HEK293 (cell line): ENCODE measurements around the gene MRPL34.

Source experiments
- BCL11A ChIP-seq: fragments of 450-650 bp; formaldehyde crosslinking; IDR thresholded peaks from 2 replicates; pipeline ENCODE4 v1.5.1; 2016; ENCODE audit warnings: low read depth, missing biosample characterization, missing genetic modification characterization
- GLIS1 ChIP-seq: fragments of 450-650 bp; formaldehyde crosslinking; IDR thresholded peaks from 2 replicates; pipeline ENCODE4 v1.5.1; 2016; ENCODE audit warnings: missing biosample characterization, missing genetic modification characterization
- HOXC10 ChIP-seq: sonication (generic); formaldehyde crosslinking; IDR thresholded peaks from 2 replicates; pipeline ENCODE4 v1.8.1; 2023; ENCODE audit warnings: mild to moderate bottlenecking, missing genetic modification reagents
- KLF7 ChIP-seq: fragments of 450-650 bp; formaldehyde crosslinking; IDR thresholded peaks from 2 replicates; pipeline ENCODE4 v1.5.1; 2016; ENCODE audit warnings: missing biosample characterization, missing genetic modification characterization, borderline replicate concordance
- SCRT1 ChIP-seq: fragments of 450-650 bp; formaldehyde crosslinking; IDR thresholded peaks from 2 replicates; pipeline ENCODE4 v1.5.1; 2016; ENCODE audit warnings: missing biosample characterization, missing genetic modification characterization, borderline replicate concordance
- WT1 ChIP-seq: fragments of 450-650 bp; formaldehyde crosslinking; IDR thresholded peaks from 2 replicates; pipeline ENCODE4 v1.5.1; 2016; ENCODE audit warnings: missing biosample characterization, missing genetic modification characterization
- ZBTB1 ChIP-seq: fragments of 450-650 bp; formaldehyde crosslinking; IDR thresholded peaks from 2 replicates; pipeline ENCODE4 v1.5.1; 2016; ENCODE audit warnings: missing biosample characterization, missing genetic modification characterization
- ZBTB8A ChIP-seq: fragments of 450-650 bp; formaldehyde crosslinking; IDR thresholded peaks from 2 replicates; pipeline ENCODE4 v1.5.1; 2016; ENCODE audit warnings: missing biosample characterization, missing genetic modification characterization
- ZNF174 ChIP-seq: fragments of 450-650 bp; formaldehyde crosslinking; IDR thresholded peaks from 2 replicates; pipeline ENCODE4 v1.5.0; 2017; ENCODE audit warnings: missing biosample characterization, mild to moderate bottlenecking, missing genetic modification characterization
- ZNF214 ChIP-seq: fragments of 450-650 bp; formaldehyde crosslinking; IDR thresholded peaks from 2 replicates; pipeline ENCODE4 v1.5.1; 2017; ENCODE audit warnings: missing biosample characterization, mild to moderate bottlenecking, missing genetic modification characterization, borderline replicate concordance
- ZNF324 ChIP-seq: fragments of 450-650 bp; formaldehyde crosslinking; IDR thresholded peaks from 2 replicates; pipeline ENCODE4 v1.5.1; 2016; ENCODE audit warnings: missing biosample characterization, missing genetic modification characterization
- ZNF341 ChIP-seq: fragments of 450-650 bp; formaldehyde crosslinking; IDR thresholded peaks from 2 replicates; pipeline ENCODE4; 2016; ENCODE audit warnings: low read depth, missing biosample characterization, missing genetic modification characterization
- ZNF394 ChIP-seq: fragments of 450-650 bp; formaldehyde crosslinking; IDR thresholded peaks from 2 replicates; pipeline ENCODE4 v1.5.1; 2016; ENCODE audit warnings: missing biosample characterization, missing genetic modification characterization, mild to moderate bottlenecking, moderate library complexity, borderline replicate concordance
- ZNF404 ChIP-seq: fragments of 450-650 bp; formaldehyde crosslinking; IDR thresholded peaks from 2 replicates; pipeline ENCODE4 v1.5.1; 2017; ENCODE audit warnings: missing biosample characterization, missing genetic modification characterization
- ZNF433 ChIP-seq: fragments of 450-650 bp; formaldehyde crosslinking; IDR thresholded peaks from 2 replicates; pipeline ENCODE4 v1.5.1; 2016; ENCODE audit warnings: missing biosample characterization, missing genetic modification characterization, low read depth
- ZNF521 ChIP-seq: fragments of 450-650 bp; formaldehyde crosslinking; IDR thresholded peaks from 2 replicates; pipeline ENCODE4 v1.5.1; 2017; ENCODE audit warnings: missing biosample characterization, mild to moderate bottlenecking, missing genetic modification characterization
- ZNF549 ChIP-seq: fragments of 450-650 bp; IDR thresholded peaks from 2 replicates; pipeline ENCODE4 v1.5.1; 2018; ENCODE audit warnings: missing biosample characterization, missing genetic modification characterization, mild to moderate bottlenecking, inconsistent platforms, moderate library complexity
- ZNF585B ChIP-seq: fragments of 450-650 bp; formaldehyde crosslinking; IDR thresholded peaks from 2 replicates; pipeline ENCODE4 v1.5.1; 2016; ENCODE audit warnings: missing biosample characterization, missing genetic modification characterization
- ZNF707 ChIP-seq: fragments of 450-650 bp; formaldehyde crosslinking; IDR thresholded peaks from 2 replicates; pipeline ENCODE4 v1.5.1; 2016; ENCODE audit warnings: missing biosample characterization, missing genetic modification characterization
- ZNF76 ChIP-seq: fragments of 450-650 bp; formaldehyde crosslinking; IDR thresholded peaks from 2 replicates; pipeline ENCODE4; 2016; ENCODE audit warnings: low read depth, missing biosample characterization, missing genetic modification characterization, borderline replicate concordance
- ZNF777 ChIP-seq: fragments of 450-650 bp; formaldehyde crosslinking; IDR thresholded peaks from 2 replicates; pipeline ENCODE4 v1.5.1; 2017; ENCODE audit warnings: missing biosample characterization, missing genetic modification characterization, borderline replicate concordance
- ZSCAN16 ChIP-seq: fragments of 450-650 bp; formaldehyde crosslinking; IDR thresholded peaks from 2 replicates; pipeline ENCODE4 v1.5.1; 2016; ENCODE audit warnings: missing biosample characterization, missing genetic modification characterization
- ZSCAN30 ChIP-seq: fragments of 450-650 bp; IDR thresholded peaks from 2 replicates; pipeline ENCODE4 v1.5.1; 2018; ENCODE audit warnings: missing biosample characterization, mild to moderate bottlenecking, missing genetic modification characterization, moderate library complexity
- TF ChIP-seq, protein P1 (sequence below): fragments of 450-650 bp; formaldehyde crosslinking; IDR thresholded peaks from 2 replicates; pipeline ENCODE4 v1.5.1; 2016; ENCODE audit warnings: missing biosample characterization, missing genetic modification characterization
- TF ChIP-seq, protein P2 (sequence below): fragments of 450-650 bp; formaldehyde crosslinking; IDR thresholded peaks from 2 replicates; pipeline ENCODE4 v1.5.1; 2016; ENCODE audit warnings: missing biosample characterization, missing genetic modification characterization
- TF ChIP-seq, protein P3 (sequence below): fragments of 450-650 bp; formaldehyde crosslinking; IDR thresholded peaks from 2 replicates; pipeline ENCODE4 v1.5.1; 2016; ENCODE audit warnings: missing biosample characterization, missing genetic modification characterization
- TF ChIP-seq, protein P4 (sequence below): fragments of 450-650 bp; formaldehyde crosslinking; IDR thresholded peaks from 2 replicates; pipeline ENCODE4 v1.5.1; 2016; ENCODE audit warnings: missing biosample characterization, missing genetic modification characterization
- TF ChIP-seq, protein P5 (sequence below): fragments of 450-650 bp; formaldehyde crosslinking; IDR thresholded peaks from 2 replicates; pipeline ENCODE4 v1.5.1; 2016; ENCODE audit warnings: missing biosample characterization, missing genetic modification characterization
- TF ChIP-seq, protein P6 (sequence below): fragments of 450-650 bp; formaldehyde crosslinking; IDR thresholded peaks from 2 replicates; pipeline ENCODE4 v1.5.1; 2016; ENCODE audit warnings: missing biosample characterization, missing genetic modification characterization, borderline replicate concordance

Gene MRPL34

DNA sequence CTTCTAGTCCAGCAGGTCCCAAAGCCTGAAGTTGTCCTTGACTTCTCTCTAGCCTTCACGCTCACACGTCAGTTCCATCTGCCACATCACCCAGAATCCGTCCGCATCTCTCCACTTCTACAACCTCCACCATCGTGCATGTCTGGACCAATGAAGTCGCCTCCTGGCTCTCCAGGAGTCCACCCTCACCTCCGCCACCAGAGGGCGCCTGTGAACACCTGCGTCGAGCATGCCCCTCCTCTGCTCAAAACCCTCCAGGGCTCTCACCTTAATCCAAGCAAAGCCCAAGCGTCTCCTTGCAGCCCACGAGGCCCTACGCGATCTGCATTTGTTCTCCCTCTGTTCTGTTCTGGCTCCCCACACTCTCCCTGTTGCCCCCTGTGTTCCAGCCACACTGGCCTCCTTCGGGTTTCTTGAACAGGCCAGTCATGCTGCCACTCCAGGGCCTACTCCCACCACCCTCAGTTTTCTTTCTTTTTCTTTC, 44.8 kb upstream of the MRPL34 start (continued):
- TF ChIP-seq ZNF214 (tag by site-specific recombination) (no peak), ZBTB8A (tag by site-specific recombination) (peak; percentile 72), ZNF76 (tag by site-specific recombination) (no peak), ZNF394 (0 out of 2 replicates have a peak, but pooled peaks have one; percentile 29), ZNF521 (no peak), ZNF174 (tag by site-specific recombination) (no peak), ZNF777 (no peak), HOXC10 (CRISPR knock-in tag) (no peak), ZNF433 (tag by site-specific recombination) (no peak), ZSCAN16 (tag by site-specific recombination) (no peak), GLIS1 (tag by site-specific recombination) (peak; percentile 68), ZNF341 (tag by site-specific recombination) (no peak), BCL11A (tag by site-specific recombination) (no peak), ZNF324 (no peak), SCRT1 (tag by site-specific recombination) (no peak), WT1 (tag by site-specific recombination) (no peak), ZNF404 (tag by site-specific recombination) (no peak), ZSCAN30 (tag by site-specific recombination) (no peak), ZNF585B (tag by site-specific recombination) (no peak), KLF7 (no peak), ZNF707 (tag by site-specific recombination) (no peak), ZNF549 (tag by site-specific recombination) (no peak), ZBTB1 (tag by site-specific recombination) (no peak)
- TF ChIP-seq, protein P1, sequence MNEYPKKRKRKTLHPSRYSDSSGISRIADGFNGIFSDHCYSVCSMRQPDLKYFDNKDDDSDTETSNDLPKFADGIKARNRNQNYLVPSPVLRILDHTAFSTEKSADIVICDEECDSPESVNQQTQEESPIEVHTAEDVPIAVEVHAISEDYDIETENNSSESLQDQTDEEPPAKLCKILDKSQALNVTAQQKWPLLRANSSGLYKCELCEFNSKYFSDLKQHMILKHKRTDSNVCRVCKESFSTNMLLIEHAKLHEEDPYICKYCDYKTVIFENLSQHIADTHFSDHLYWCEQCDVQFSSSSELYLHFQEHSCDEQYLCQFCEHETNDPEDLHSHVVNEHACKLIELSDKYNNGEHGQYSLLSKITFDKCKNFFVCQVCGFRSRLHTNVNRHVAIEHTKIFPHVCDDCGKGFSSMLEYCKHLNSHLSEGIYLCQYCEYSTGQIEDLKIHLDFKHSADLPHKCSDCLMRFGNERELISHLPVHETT (tag by site-specific recombination): peak; percentile 45; the same call in 1 of the 2 replicates
- TF ChIP-seq, protein P2, sequence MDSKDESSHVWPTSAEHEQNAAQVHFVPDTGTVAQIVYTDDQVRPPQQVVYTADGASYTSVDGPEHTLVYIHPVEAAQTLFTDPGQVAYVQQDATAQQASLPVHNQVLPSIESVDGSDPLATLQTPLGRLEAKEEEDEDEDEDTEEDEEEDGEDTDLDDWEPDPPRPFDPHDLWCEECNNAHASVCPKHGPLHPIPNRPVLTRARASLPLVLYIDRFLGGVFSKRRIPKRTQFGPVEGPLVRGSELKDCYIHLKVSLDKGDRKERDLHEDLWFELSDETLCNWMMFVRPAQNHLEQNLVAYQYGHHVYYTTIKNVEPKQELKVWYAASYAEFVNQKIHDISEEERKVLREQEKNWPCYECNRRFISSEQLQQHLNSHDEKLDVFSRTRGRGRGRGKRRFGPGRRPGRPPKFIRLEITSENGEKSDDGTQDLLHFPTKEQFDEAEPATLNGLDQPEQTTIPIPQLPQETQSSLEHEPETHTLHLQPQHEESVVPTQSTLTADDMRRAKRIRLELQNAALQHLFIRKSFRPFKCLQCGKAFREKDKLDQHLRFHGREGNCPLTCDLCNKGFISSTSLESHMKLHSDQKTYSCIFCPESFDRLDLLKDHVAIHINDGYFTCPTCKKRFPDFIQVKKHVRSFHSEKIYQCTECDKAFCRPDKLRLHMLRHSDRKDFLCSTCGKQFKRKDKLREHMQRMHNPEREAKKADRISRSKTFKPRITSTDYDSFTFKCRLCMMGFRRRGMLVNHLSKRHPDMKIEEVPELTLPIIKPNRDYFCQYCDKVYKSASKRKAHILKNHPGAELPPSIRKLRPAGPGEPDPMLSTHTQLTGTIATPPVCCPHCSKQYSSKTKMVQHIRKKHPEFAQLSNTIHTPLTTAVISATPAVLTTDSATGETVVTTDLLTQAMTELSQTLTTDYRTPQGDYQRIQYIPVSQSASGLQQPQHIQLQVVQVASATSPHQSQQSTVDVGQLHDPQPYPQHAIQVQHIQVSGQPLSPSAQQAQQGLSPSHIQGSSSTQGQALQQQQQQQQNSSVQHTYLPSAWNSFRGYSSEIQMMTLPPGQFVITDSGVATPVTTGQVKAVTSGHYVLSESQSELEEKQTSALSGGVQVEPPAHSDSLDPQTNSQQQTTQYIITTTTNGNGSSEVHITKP (tag by site-specific recombination): no peak
- TF ChIP-seq, protein P3, sequence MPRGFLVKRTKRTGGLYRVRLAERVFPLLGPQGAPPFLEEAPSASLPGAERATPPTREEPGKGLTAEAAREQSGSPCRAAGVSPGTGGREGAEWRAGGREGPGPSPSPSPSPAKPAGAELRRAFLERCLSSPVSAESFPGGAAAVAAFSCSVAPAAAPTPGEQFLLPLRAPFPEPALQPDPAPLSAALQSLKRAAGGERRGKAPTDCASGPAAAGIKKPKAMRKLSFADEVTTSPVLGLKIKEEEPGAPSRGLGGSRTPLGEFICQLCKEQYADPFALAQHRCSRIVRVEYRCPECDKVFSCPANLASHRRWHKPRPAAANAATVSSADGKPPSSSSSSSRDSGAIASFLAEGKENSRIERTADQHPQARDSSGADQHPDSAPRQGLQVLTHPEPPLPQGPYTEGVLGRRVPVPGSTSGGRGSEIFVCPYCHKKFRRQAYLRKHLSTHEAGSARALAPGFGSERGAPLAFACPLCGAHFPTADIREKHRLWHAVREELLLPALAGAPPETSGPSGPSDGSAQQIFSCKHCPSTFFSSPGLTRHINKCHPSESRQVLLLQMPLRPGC (tag by site-specific recombination): no peak
- TF ChIP-seq, protein P4, sequence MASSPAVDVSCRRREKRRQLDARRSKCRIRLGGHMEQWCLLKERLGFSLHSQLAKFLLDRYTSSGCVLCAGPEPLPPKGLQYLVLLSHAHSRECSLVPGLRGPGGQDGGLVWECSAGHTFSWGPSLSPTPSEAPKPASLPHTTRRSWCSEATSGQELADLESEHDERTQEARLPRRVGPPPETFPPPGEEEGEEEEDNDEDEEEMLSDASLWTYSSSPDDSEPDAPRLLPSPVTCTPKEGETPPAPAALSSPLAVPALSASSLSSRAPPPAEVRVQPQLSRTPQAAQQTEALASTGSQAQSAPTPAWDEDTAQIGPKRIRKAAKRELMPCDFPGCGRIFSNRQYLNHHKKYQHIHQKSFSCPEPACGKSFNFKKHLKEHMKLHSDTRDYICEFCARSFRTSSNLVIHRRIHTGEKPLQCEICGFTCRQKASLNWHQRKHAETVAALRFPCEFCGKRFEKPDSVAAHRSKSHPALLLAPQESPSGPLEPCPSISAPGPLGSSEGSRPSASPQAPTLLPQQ (tag by site-specific recombination): peak; percentile 47; the same call in 1 of the 2 replicates
- TF ChIP-seq, protein P5, sequence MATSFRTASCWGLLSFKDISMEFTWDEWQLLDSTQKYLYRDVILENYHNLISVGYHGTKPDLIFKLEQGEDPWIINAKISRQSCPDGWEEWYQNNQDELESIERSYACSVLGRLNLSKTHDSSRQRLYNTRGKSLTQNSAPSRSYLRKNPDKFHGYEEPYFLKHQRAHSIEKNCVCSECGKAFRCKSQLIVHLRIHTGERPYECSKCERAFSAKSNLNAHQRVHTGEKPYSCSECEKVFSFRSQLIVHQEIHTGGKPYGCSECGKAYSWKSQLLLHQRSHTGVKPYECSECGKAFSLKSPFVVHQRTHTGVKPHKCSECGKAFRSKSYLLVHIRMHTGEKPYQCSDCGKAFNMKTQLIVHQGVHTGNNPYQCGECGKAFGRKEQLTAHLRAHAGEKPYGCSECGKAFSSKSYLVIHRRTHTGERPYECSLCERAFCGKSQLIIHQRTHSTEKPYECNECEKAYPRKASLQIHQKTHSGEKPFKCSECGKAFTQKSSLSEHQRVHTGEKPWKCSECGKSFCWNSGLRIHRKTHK: no peak
- TF ChIP-seq, protein P6, sequence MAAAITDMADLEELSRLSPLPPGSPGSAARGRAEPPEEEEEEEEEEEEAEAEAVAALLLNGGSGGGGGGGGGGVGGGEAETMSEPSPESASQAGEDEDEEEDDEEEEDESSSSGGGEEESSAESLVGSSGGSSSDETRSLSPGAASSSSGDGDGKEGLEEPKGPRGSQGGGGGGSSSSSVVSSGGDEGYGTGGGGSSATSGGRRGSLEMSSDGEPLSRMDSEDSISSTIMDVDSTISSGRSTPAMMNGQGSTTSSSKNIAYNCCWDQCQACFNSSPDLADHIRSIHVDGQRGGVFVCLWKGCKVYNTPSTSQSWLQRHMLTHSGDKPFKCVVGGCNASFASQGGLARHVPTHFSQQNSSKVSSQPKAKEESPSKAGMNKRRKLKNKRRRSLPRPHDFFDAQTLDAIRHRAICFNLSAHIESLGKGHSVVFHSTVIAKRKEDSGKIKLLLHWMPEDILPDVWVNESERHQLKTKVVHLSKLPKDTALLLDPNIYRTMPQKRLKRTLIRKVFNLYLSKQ (tag by site-specific recombination): no peak
